NCI-H526 treated with DMSO at 0.1 percent for 48 hours (cell line): Measurements from ENCODE around the gene CFDP1.
A peak's percentile ranks its signal among the peaks of the same experiment; 100 is the strongest.

Source experiments
- DNase-seq: peaks from one replicate; lab custom pipeline; 2025; lab: John Stamatoyannopoulos, UW

CFDP1 gene

GRCh38 chr16:75264999-75265910 lies 168.0 kb downstream of the CFDP1 start:
- DNase-seq, result no peak

- no peak for DNase-seq
Measured at GRCh38 chr16:75264457-75264998, 168.8 kb downstream of the CFDP1 start.

- no peak for DNase-seq
Measured at GRCh38 chr16:75263963-75264445, 169.3 kb downstream of the CFDP1 start.

- no peak for DNase-seq
Measured at GRCh38 chr16:75263291-75263962, 169.9 kb downstream of the CFDP1 start.

- no peak for DNase-seq
Measured at GRCh38 chr16:75262800-75263127, 170.5 kb downstream of the CFDP1 start.

- no peak for DNase-seq
Measured at GRCh38 chr16:75262104-75262799, 171.1 kb downstream of the CFDP1 start.

GRCh38 chr16:75261590-75262078 lies 171.7 kb downstream of the CFDP1 start:
- no peak for DNase-seq

- DNase-seq, result no peak
Measured at GRCh38 chr16:75260851-75261589, 172.3 kb downstream of the CFDP1 start.

- DNase-seq, result no peak
Measured at GRCh38 chr16:75258807-75259141, 174.5 kb downstream of the CFDP1 start.

GRCh38 chr16:75257886-75258806 lies 175.2 kb downstream of the CFDP1 start:
- no peak for DNase-seq

GRCh38 chr16:75256696-75257343 lies 176.5 kb downstream of the CFDP1 start:
- no peak for DNase-seq

- no peak for DNase-seq
Measured at GRCh38 chr16:75256059-75256571, 177.2 kb downstream of the CFDP1 start.

GRCh38 chr16:75254359-75254837 lies 178.9 kb downstream of the CFDP1 start:
- DNase-seq, result no peak

GRCh38 chr16:75252946-75253911 lies 180.1 kb downstream of the CFDP1 start:
- no peak for DNase-seq

- DNase-seq, result no peak
Measured at GRCh38 chr16:75252049-75252864, 181.0 kb downstream of the CFDP1 start.

- peak; percentile 52 for DNase-seq
Measured at GRCh38 chr16:75251280-75252048, 181.8 kb downstream of the CFDP1 start, which contains the start of gene BCAR1. Gene BCAR1, minus strand, starts transcription at chr16:75251624. Its CDS starts 142 bp downstream, at chr16:75251482.
